GM19351 (cell line): Measurements from ENCODE around the gene C22orf15.

ENCODE experiments used
- ATAC-seq: cut with Tn5 transposase; IDR thresholded peaks from one replicate; pipeline ENCODE4 v1.9.1; 2021; ENCODE audit warnings: mild to moderate bottlenecking, moderate library complexity; ENCODE audit not compliant: unreplicated experiment

The C22orf15 gene

GRCh38 chr22:23772649-23773473 lies 10.1 kb downstream of the C22orf15 start, which contains the start of gene MMP11:
Gene MMP11 (plus strand): TSS chr22:23772849. CDS start chr22:23772871, 22 bp downstream.
- no peak for ATAC-seq

- ATAC-seq = no peak
Observed at GRCh38 chr22:23773483-23774113, 10.8 kb downstream of the C22orf15 start.

GRCh38 chr22:23774114-23774921 lies 11.5 kb downstream of the C22orf15 start:
- no peak for ATAC-seq

GRCh38 chr22:23774922-23775436 lies 12.2 kb downstream of the C22orf15 start:
- ATAC-seq = no peak

GRCh38 chr22:23775779-23776375 lies 13.1 kb downstream of the C22orf15 start:
- no peak for ATAC-seq

- ATAC-seq = no peak
Observed at GRCh38 chr22:23777776-23778576, 15.2 kb downstream of the C22orf15 start.

- ATAC-seq = no peak
Observed at GRCh38 chr22:23778577-23778900, 15.7 kb downstream of the C22orf15 start.

- ATAC-seq = no peak
Observed at GRCh38 chr22:23779083-23779482, 16.3 kb downstream of the C22orf15 start.

GRCh38 chr22:23779731-23780130 lies 16.9 kb downstream of the C22orf15 start:
- no peak for ATAC-seq

GRCh38 chr22:23780146-23780748 lies 17.5 kb downstream of the C22orf15 start:
- ATAC-seq = no peak

GRCh38 chr22:23781065-23781464 lies 18.3 kb downstream of the C22orf15 start:
- no peak for ATAC-seq

- no peak for ATAC-seq
Observed at GRCh38 chr22:23781511-23782183, 18.9 kb downstream of the C22orf15 start.

- no peak for ATAC-seq
Observed at GRCh38 chr22:23782252-23782651, 19.5 kb downstream of the C22orf15 start.

- no peak for ATAC-seq
Observed at GRCh38 chr22:23782703-23783102, 19.9 kb downstream of the C22orf15 start.

- no peak for ATAC-seq
Observed at GRCh38 chr22:23783265-23784150, 20.7 kb downstream of the C22orf15 start.

GRCh38 chr22:23784215-23784732 lies 21.5 kb downstream of the C22orf15 start:
- no peak for ATAC-seq

- no peak for ATAC-seq
Observed at GRCh38 chr22:23786261-23786710, 23.5 kb downstream of the C22orf15 start.
